Activated CD4-positive, alpha-beta T cell treated with anti-CD3 and anti-CD28 coated beads, Interleukin-10, Interleukin-2, amounts not matched to agents 100 ng/mL and 50 ng/mL, durations not matched to agents 16 hours and 8 hours (primary cell): ENCODE data around the gene GNAI2.
A peak's percentile ranks its signal among the peaks of the same experiment; 100 is the strongest.
"Not testable (repeated sequence)": the region's sequence is repeated elsewhere in the genome, so short reads cannot be mapped to it uniquely, and the experiment has no call there.

ENCODE experiments used
- DNase-seq: peaks from one replicate; pipeline ENCODE4 v3.0.0-alpha.2; 2020

Gene GNAI2

DNA sequence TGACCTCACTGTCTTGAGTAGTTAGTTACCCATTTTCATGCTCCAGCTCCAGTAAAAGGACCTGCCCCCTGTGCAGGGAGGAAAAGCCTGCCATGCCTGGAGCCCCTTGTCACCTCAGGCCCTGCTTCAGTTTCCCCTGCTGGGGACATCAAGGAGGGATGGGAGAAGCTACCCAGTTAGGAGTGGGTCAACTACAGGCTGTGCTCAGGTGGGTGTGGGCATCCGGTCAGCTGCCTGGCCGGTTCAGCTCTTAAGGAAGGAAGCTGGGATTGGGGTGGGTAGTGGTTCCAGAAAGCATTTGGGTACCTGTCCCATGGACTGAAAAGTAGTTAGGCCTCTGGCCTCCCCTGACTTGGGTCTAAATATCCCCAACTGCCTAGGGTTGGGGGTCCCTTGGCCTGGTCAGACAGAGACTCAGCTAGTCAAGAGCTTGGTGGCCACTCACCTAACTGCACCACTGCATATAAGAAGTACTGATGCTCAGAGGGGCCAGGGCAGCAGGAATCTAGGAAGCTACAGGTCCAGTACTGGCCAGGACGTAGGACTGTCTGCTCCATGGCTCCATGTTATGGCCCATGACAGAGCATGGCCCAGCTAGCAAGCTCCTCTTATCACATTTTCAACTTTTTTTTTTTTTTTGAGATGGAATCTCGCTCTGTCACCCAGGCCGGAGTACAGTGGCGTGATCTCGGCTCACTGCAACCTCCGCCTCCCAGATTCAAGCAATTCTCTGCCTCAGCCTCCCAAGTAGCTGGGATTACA, 43.4 kb downstream of the GNAI2 start:
- DNase-seq, result no peak

DNA sequence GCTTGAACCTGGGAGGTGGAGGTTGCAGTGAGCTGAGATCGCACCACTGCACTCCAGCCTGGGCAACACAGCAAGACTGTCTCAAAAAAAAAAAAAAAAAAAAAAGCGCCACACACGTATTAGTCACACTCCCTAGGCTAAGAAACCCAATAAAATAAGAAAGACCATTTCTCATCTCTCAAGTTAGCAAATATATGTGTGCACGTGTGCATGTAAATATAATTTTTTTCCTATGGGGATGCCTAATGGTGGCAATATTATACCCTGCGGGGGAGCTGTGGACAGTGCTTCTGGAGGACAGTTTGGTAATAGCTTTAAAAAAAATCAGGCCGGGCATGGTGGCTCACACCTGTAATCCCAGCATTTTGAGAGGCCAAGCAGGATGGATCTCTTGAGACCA, 48.1 kb downstream of the GNAI2 start:
- not testable (repeated sequence) for DNase-seq

DNA sequence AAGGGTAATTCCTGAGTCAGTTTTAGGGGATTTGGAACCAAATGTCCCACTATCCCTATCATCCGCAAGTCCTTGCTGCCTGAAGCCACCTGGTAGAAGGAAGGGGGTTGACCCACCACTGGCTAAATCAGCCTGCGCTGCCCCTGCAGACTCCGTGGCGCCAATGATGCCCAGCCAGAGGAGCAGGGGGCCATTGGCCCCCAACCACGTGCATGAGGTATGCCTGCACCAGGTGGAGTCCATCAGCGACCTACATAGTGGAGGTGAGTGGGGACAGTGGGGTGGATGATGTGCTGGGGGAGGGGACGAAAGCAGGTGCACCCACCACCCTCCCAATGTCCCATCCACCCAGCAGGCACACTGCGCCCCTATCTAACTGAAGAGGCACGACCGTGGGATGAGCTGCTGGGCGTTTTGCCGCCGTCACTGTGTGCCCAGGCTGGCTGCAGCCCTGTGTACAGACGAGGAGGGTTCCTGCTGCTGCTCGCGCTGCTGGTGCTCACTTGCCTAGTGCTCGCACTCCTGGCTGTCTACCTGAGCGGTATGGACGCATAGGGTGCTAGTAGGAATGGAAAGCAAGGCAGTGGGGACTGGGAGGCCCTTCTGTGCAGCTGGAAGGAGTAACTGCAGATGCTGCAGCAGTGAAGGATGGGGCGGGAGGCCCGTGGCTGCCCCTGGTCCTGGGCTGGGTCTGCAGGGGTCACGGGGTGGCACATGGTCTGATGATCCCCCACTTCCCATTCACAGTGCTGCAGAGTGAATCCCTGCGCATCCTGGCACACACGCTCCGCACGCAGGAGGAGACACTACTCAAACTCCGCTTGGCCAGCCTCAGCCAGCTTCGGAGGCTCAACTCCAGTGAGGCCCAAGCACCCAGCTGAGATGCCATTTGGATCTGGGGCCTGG, 50.6 kb downstream of the GNAI2 start:
- no peak for DNase-seq

DNA sequence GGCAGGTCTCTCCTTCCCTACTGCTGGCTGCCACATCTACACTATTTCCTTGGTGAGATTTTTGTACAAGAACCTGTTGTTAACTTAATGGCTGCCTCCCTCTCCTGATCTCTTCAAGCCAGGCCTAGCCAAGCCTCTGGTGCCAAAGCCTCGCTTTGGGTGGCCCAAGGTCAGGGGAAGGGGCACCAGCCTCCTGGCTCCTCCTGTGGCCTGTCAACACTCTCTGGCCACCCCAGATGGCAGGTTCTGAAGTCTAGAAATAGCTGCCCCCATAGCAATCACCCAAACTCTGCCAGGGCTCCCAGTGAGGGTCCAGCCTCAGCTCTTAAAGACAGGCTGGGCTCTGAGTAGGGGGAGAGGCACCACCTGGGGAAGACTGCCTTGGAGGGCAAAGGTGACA, 51.3 kb downstream of the GNAI2 start:
- no peak for DNase-seq

DNA sequence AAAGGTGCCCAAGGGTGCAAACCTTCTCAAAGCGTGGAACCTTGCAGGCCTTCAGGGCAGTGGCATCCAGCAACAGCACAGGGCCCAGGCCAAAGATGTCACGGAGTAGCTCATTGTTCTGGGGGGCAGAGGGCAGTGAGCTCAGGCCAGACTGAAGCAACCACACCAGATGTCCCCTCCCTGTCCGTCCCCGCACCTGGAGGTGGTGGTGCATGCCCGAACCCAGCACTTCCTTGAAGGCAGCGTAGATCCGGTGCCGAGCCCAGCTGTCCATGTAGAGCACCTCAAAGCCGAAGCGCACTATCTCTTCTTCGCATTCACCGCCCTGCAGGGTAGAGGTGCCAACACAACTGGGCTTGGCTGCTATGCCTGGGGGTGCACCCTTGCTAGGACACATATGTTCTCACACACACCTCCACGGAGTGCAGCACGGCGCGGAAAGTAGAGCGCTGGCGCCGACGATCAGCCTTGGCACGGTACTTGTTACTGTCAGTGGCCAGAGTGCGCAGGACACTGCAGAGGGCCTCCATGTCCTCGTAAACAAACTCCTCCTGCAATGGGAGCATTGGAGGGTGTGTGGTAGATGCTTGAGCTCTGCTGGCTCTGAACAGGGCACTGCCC, 52.5 kb downstream of the GNAI2 start:
- no peak for DNase-seq

DNA sequence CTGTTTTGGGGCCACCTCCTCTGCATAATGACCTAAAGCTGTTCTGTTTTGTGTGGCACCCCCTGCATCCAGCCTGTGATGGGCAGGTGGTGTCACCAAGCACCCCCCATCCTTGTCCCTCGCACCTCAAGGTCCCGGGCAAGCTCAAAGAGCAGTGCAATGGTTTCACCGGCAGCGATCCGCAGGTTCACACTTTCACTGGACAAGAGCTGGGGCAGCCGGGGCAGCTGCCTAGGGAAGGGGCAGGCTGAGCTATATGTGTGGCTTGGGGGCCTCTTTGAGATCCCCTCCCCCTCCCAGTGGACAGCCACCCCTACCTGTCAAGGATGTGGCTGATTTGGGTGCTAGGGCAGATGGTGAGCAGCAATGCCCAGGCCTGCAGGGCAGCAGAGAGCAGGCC, 53.1 kb downstream of the GNAI2 start:
- no peak for DNase-seq

DNA sequence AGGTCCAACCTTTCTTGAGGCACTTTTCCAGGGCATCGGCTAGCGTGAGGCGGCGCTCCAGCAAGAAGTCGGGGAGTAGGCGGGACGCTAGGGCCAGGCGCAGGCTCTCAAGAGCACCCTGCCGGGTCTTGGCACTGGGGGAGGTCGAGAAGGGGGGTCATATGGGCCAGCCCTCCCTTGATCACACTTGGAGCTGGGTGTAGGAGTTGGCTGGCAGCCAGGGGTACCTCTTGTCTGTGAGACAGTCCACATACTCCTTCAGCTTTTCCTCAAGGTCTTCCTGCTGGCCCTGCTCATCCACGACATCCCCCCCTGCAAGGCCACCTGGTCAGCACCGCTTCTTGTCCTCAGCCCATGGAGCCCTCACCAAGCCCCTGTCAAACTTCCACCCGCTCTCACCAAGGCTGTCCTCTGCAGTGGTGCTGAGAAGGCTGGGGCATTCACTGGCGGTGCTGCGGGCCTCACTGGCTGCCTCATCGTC, 54.2 kb downstream of the GNAI2 start:
- no peak for DNase-seq

DNA sequence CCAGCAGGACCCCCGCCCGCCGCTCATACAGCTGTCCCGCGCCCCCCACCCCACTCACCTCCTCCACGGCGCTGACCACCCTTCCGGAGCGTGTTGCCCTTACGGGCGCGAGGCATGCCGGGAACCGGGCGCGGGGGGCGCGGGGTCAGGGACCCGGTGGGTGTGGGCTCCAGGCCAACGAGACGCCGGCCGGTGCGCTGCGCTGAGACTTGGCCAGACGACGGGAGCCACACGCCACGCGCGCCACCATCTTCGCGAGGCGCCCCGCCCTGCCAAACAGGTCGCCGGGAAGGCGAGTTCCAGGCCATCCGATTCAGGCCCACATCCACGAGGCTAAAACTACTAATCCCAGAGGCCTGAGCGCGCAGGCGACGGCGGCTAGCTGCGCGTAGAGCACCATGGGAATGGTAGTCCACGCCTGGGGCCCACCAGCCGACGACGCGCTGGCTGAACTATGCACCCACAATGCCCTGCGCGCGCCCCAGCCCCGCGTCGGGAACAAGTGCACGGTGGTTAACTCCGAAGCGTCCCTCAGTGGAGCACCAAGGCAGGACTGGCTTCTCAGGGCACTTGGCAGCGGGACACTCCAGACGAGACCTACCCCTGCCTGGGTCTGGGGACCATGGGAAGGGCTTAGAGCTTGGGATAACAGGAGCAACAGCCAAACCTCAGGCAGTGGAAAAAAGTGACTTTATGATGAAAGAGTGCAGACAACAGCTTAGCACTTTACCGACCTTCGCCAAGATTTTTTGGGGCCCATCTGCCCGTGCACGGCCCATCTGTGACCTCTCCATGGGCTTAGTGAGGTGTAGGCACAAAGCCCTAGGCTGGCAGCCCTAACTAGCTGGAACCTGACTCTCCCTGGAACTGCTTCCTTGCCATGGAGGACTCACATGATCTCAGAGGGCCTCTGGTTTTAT, 56.4 kb downstream of the GNAI2 start, which contains the start of gene IFRD2:
Gene IFRD2, minus strand, starts transcription at position 271 of the 920 bp plus-strand sequence. Its CDS starts 155 bp downstream, at position 116.
- peak; percentile 99 for DNase-seq

DNA sequence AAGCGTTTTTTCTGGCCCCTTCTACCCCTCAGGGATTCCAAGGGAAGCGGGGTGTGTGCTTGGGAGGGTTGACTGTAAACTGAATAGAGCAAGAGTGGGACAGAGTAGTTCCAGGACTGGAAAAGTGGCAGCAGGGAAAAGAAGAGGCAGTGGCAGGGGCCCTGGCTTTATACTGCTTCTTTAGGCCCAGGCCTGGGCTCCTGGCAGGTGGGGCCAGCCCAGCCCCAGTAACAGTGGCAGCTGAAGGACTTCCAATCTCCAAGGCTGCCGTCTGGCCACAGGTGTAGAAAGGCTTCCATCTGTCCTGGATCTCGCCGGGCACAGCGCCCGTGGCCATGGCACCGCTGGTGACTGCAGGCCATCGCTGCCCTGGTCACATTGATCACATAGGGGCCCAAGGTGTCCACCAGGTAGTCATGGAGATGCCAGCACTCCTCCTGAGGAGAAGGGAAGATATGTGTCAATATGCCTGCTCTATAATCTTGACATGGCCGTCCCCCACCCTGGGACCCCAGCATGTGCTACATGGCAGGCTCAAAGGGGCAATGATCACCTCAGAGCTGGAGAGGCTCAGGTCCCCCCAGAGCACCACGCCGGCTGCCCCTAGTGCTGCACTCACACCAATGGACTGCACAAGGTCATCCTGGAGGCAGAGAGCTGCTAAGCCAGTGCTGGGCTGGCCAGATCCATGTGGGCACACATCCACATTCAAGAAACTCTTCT, 57.2 kb downstream of the GNAI2 start:
- no peak for DNase-seq

DNA sequence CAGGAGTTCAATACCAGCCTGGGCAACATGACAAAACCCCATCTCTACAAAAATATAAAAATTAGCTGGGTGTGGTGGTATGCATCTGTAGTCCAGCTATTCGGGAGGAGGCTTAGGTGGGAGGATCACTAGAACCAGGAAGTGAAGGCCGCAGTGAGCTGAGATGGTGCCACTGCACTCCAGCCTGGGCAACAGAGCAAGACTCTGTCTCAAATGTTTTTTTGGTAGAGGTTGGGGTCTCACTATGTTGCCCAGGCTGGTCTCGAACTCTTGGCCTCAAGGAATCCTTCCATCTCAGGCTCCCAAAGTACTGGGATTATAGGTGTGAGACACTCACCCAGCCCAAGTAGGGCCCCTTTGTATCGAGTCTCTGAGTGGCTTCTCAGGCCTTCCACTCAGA, 58.1 kb downstream of the GNAI2 start:
- no peak for DNase-seq

DNA sequence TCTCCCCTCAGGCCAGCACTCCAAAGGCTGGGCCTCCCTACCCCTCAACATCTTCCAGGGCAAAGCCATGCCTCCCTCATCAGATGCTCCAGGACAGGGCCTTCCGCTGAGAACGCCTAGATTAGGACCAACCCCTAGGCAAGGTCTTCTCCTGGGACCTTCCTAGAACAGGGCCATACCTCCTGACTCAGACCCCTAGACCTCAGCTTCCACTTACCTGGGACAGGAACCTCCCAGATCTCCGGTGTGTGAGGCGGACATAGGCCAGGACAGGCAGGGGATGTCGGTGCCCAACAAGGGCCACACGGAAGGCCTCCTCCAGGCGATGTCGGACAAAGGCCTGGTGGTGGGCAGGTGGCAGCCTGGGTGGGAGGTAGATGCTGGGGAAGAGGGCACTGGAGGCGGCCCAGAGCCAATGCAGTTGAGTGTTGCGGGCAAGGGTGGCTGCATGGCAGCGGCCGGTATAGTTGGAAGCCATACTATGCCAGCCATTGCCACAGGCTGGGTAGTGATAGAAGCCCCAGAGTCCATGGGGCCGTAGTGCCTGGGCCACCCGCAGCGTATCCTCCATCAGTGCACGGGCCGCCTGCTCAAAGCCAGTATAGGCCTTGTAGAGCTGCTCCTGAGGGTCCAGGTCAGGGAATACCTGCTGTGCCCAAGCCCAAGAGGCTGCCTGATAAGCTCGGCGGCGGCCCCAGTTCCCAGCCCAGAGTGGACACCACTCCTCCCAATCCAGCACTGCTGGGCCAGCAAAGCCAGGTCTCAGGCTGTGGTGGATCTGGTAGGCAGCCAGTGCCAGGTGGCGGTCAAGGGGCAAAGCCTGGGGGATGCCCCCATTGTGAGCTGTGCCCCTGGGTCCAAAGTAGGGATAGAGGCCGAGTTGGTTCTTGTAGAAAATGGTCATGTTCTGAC, 58.7 kb downstream of the GNAI2 start:
- DNase-seq, result no peak

DNA sequence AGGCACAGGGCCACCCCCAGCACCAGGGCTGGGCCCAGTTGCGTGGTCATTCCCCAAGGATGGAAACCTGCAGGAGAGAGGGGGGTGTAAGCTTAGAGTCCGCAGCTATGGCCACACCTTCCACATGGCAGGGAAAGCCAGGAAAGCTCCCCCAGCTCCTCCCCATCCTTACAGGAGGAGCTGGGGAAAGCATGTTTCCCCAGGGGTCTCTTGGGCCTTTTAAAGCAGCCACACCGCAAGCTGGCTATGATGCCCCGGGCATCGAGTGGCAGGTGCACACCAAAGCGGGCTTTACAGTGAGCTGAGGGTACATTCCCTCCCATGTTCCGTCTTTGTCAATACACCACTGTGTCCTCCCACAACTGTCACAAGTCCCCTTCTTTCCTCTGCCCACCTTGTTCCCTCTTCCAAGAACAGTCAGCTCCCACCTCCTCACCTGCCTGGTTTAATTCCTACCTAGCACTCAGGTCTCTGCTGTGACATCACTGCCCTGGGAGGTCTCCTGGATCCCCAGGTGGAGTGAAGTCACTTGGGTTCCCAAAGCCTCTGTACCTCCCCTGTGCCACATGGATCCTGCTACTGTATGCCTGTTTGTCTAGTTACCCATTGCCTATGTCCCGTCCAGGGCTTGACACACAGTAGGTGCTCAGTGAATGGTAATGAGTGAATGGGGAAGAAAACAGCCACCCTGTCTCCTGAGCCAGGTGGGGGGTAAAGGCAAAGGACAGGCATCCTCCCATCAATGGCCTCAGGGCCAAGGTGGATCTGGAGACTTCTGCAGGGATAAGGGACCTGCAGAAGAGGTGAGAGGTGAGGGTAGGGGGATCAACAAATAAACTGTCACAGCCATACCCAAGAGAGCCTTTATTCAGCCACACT, 59.8 kb downstream of the GNAI2 start:
- DNase-seq, result no peak

DNA sequence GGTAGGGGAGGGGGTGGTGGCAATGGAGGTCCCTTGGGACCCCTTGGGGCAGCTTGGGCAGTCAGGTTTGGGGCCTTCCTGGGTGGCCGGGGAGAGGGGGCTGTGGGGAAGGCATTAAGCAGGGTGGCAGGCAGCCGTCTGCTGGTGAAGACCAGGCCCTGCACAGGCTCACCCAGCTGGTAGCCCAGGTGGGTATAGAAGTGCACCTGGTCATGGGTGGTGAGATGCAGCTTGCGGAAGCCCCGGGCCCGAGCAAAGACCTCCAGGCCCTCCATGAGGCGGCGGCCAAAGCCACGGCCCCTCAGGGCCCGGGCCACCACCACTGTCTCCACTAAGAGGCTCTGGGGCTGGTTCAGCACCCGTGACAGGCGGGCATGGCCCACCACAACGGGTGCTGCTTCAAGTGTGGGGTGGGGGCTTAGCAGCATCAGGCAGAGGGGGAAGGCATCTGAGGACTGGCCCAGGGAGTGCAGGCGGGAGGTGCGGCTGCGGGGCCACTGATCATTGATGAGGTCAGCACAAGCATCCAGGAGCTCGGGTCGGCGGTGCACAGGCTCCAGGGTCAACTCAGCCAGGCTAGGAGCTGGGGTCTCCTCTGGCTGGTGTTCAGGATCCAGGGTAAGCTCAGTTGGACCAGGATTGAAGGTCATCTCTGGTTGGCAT, 60.8 kb downstream of the GNAI2 start:
- DNase-seq, result no peak

DNA sequence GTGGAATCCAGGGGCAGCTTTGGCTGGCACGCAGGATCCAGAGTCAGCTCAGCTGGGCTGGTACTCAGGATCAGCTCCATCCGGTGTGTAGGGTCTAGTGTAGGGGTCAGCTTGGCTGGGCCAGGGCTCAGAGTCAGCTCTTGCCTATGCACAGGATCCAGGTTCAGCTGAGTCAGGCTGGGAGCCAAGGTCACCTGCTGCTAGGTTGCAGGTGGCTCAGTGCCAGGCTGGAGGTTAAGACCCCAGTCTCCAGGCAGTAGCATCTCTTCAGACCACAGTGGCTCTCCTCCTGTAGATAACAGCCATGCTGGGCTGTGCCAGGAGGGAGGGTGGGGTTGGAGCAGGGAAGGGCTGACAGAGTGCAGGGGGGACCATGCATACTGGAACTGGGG, 61.4 kb downstream of the GNAI2 start:
- no peak for DNase-seq

DNA sequence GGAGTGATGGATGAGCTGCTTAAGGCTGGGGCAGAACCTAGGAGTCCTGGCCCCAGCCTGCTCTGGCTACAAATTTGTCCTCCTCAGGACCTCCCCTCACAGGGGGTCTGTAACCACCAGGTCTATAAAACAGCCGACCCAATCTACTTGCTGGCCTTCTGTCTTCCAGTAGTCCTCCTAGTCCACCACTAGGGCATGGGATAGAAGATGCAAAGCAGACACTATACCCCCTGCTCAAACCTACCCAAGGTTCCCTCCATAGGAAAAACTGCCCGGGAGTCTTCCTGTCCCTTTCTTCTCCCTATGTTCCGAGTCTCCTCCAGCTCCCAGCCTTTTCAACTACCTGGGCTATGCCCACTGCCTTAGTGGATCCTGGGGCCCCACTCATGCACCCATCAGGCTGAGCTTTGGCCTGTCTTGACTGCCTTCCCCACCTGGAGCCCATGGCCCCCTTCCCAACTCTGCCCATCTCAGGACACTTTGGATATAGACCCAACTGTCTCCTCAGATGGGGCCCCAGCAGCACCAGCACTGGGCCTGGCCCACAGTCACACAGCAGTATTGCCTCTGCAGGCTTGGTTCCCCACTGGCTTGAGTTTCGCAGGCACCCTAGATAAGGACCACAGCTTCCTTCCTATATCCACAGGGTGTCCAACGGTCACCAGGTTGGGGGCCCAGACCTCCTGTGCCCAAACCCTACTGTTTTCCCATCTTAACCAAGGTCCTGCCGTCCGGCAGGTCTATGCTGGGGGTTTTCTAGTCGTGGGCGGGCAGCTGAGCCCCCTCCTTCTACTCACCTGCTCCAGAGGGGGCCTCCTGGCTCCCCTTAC, 62.1 kb downstream of the GNAI2 start:
- DNase-seq, result no peak

DNA sequence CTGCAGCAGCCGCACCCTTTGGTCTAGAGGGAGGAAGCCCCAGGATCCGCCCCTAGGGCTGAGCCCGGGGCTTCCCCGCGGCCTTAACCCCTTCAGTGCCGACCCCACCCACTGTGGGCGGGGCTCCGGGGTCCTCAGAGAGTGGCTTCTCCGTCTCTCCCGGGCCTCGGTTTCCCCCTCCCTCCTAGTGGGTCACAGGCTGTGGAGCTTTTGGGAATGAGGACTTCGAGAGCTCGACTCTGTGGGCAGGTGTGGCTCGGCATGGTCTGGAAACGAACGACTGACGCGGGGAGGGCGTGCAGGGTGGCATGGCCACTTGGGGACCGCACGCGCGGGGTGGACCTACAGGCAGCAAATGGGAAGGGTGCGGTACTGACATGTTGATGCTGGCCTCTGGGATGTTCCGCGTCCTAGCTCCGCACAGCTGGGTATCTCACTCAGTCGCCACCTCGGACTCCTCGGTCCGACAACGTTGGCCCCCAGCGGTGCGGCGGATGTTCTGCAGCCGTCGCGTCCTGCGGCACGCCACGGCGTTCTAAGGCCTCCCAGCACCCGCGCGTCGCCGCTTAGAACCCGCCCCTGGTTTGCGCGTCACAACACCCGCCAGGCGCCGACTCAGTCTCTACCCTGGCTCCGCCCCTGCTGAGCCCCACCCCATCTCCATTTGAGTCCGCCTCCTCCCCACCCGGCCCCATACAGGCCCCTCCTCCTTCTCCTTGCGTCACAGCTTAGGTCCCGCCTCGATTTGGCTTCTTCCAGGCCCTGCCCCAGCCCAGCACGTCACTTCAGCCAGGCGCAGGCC, 63.0 kb downstream of the GNAI2 start, which contains the start of the genes HYAL3 and NAA80:
Gene HYAL3, minus strand, starts transcription at position 570 of the 802 bp plus-strand sequence. CDS start 3,803 bp downstream, outside the sequence.
Gene NAA80, minus strand, starts transcription at position 570 of the 802 bp plus-strand sequence. CDS start 1,942 bp downstream, outside the sequence.
- DNase-seq, result peak; percentile 100

DNA sequence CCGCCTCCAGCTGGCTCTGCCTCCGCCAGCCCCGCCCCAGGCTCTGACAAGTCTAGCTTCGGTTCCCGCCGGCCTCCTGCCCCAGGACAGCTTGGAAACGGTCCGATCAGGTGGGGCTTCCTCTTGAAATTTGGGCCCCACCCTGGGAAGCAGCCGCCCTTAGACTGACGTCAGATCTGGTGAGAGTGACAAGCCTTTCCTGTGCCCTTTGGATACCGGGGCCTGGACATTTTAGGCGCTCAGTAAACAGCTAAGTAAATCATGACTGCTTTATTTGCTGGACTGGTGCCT, 63.6 kb downstream of the GNAI2 start:
- DNase-seq, result no peak
